Tibial artery (tissue), 4 donors: ENCODE data around the gene NOX3.

ENCODE experiments used
- DNase-seq, 2 donors: peaks; one replicate each; pipeline ENCODE4 v3.0.0-alpha.2; 2019
- H3K27ac ChIP-seq, 2 donors: fragments of 200-600 bp; sonication (generic) in 1 of 2; 1 replicate in 1 of 2; 2 replicates in 1 of 2; pipeline ENCODE4 v1.5.1; 2018 to 2019; ENCODE audit warnings: mild to moderate bottlenecking in 1 of 2
- H3K27me3 ChIP-seq, 2 donors: fragments of 200-600 bp; sonication (generic) in 1 of 2; one replicate each; pipeline versions ENCODE4 v1.5.1 to v1.6.0; 2016 to 2019
- H3K36me3 ChIP-seq, 3 donors: fragments of 200-600 bp; sonication (generic) in 2 of 3; one replicate each; pipeline ENCODE4 v1.5.1; 2016 to 2019; ENCODE audit warnings: mild to moderate bottlenecking in 2 of 3
- H3K4me1 ChIP-seq, 4 donors: fragments of 200-600 bp; sonication (generic) in 2 of 4; 1 replicate in 3 of 4; 2 replicates in 1 of 4; pipeline ENCODE4 v1.5.1; 2016 to 2019
- H3K4me3 ChIP-seq, 2 donors: fragments of 200-600 bp; sonication (generic) in 1 of 2; 1 replicate in 1 of 2; 2 replicates in 1 of 2; pipeline ENCODE4 v1.5.1; 2018 to 2019; ENCODE audit warnings: mild to moderate bottlenecking in 2 of 2
- H3K9me3 ChIP-seq, 3 donors: fragments of 200-600 bp; sonication (generic) in 1 of 3; one replicate each; pipeline ENCODE4 v1.5.1; 2016 to 2019
- intact Hi-C: fragments of 100-400 bp; cut with DNase I; formaldehyde crosslinking; loops from one replicate; pipeline ENCODE4 v1.15.0; 2023; ENCODE audit warnings: low total_unique reads
- TF ChIP-seq, protein P1 (sequence below), 2 experiments: fragments of 200-600 bp in 1 of 2; fragments of 450-650 bp in 1 of 2; IDR thresholded peaks; one replicate each; pipeline ENCODE4 v1.5.1; 2017 to 2019; ENCODE audit warnings: antibody characterized with exemption in 2 of 2, mild to moderate bottlenecking in 1 of 2, moderate library complexity in 1 of 2

The NOX3 gene

DNA sequence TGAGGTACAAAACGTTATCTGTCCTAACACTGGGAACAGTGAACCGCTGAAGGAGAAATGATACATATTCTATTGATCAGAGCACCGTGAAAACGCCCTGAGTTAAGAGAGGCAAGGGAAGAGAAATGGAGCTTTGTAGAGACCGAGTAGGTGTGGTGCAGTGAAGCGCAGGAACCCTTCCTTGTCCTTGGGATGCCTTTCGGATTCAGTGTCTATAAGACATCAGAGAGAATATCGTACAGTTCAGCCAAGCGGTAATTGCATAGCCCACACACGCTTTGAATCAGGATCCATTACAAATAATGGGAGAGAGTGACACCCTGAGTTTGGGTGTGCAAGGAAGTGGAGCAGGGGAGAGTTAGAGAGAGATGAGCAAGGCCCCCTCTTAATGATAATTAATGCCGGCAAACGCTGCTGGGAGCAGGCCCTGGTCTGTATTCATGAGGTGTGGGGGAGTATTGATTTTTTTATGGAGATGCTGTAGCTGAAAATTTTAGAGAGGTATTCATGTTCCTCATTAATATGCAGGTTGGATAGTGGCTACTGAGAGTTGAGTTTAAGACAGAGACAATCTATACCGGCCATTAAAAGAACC lies 20.7 kb downstream of the NOX3 start:
- H3K36me3 ChIP-seq = no peaks in the 10 kb centered on the region
- TF ChIP-seq, protein P1, sequence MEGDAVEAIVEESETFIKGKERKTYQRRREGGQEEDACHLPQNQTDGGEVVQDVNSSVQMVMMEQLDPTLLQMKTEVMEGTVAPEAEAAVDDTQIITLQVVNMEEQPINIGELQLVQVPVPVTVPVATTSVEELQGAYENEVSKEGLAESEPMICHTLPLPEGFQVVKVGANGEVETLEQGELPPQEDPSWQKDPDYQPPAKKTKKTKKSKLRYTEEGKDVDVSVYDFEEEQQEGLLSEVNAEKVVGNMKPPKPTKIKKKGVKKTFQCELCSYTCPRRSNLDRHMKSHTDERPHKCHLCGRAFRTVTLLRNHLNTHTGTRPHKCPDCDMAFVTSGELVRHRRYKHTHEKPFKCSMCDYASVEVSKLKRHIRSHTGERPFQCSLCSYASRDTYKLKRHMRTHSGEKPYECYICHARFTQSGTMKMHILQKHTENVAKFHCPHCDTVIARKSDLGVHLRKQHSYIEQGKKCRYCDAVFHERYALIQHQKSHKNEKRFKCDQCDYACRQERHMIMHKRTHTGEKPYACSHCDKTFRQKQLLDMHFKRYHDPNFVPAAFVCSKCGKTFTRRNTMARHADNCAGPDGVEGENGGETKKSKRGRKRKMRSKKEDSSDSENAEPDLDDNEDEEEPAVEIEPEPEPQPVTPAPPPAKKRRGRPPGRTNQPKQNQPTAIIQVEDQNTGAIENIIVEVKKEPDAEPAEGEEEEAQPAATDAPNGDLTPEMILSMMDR (IDR thresholded peaks at IDR 0.05) = no peak
- no peaks in the 10 kb centered on the region for H3K9me3 ChIP-seq
- H3K4me3 ChIP-seq = no peak overlapping the region
- DNase-seq = no peak
- peaks cover 0 to 7% (median 0%) of the 10 kb centered on the region in 4 donors for H3K4me1 ChIP-seq
- no peaks in the 10 kb centered on the region for H3K27me3 ChIP-seq
- intact Hi-C loops = no loop called here
- H3K27ac ChIP-seq = no peak overlapping the region

DNA sequence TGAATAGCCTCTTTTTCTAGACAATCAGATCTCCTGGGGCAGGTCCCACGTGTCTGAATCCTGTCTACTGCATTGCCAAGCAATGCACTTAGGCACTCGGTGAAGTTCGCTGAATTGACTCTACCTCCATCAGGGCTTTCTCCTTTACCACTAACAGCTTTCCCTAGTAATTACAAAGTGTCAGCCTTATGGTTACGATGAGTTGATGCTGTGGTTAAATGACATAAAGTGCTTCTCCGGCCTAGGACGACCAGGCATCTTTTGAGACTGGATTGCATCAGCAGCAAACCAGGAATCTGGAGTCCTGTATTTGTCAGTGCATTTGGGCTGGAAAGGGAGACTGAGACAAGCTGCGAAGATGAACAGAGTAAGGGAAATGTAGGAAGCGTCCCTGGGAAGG lies 21.5 kb downstream of the NOX3 start:
- H3K9me3 ChIP-seq = no peaks in the 10 kb centered on the region
- no peak for DNase-seq
- H3K36me3 ChIP-seq = no peaks in the 10 kb centered on the region
- no peak overlapping the region for H3K4me3 ChIP-seq
- H3K27ac ChIP-seq = no peak overlapping the region
- peaks cover 0 to 7% (median 0%) of the 10 kb centered on the region in 4 donors for H3K4me1 ChIP-seq
- intact Hi-C loops = no loop called here
- TF ChIP-seq, protein P1 (IDR thresholded peaks at IDR 0.05) = no peak
- no peaks in the 10 kb centered on the region for H3K27me3 ChIP-seq

DNA sequence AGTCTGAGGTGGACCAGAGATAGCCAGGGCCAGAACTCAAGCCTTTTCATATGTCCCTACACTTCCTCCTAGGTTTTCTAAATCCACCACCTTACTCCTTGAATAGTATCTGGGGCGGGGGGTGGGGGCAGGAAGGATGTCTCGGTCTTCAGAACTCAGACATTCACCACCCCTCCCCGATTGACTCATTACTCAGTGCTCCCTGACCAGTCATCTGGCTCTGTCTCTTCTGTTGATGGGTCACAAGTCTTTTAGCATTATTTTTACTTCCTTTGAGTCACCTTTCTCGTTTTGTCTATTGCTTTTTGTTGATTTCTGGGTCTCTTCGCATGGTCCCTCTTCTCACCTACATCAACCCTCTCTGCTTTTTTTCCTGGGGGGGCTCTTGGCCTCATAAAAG lies 23.3 kb downstream of the NOX3 start:
- H3K9me3 ChIP-seq = no peaks in the 10 kb centered on the region
- intact Hi-C loops = no loop called here

DNA sequence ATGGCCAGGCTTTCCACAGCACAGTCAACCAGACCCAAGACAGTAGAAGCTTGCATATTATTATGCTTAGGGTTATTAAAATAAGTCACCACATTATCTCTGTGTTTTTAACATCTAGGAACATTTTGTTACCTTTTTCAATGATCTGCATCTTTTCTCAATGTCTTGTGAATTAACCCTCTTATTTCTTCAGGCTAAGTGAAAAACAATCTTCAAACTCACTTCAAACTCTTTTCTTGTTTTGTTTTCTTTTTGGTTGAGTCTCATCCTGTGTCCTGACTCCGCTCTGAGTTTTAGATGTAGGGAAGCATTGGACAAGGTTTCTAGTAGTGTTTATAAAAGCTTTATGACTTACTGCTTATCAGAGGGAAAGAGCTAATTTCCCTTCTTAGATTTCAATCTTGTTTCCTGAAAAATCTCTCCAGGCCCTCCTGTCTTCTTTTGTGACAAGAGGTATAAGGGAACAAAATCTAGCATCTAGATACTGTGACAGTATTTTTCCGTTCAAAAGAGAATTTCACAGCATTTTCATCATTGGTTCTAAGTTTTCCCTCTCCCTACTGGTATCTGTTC lies 26.2 kb downstream of the NOX3 start:
- Histone ChIP-seq H3K4me1 (peaks cover 0 to 3% (median 0%) of the 10 kb centered on the region in 4 donors), H3K27me3 (no peaks in the 10 kb centered on the region), H3K4me3 (no peak overlapping the region), H3K27ac (no peak overlapping the region), H3K36me3 (no peaks in the 10 kb centered on the region), H3K9me3 (no peaks in the 10 kb centered on the region)
- TF ChIP-seq, protein P1 (IDR thresholded peaks at IDR 0.05) = no peak
- DNase-seq = no peak
- intact Hi-C loops = no loop called here

More for the DNA sequence above, 23.3 kb downstream of the NOX3 start:
- H3K27ac ChIP-seq = no peak overlapping the region
- H3K4me1 ChIP-seq = peaks cover 0 to 4% (median 0%) of the 10 kb centered on the region in 4 donors
- no peaks in the 10 kb centered on the region for H3K27me3 ChIP-seq
- no peaks in the 10 kb centered on the region for H3K36me3 ChIP-seq
- TF ChIP-seq, protein P1 (IDR thresholded peaks at IDR 0.05) = no peak
- H3K4me3 ChIP-seq = no peak overlapping the region
- no peak for DNase-seq

DNA sequence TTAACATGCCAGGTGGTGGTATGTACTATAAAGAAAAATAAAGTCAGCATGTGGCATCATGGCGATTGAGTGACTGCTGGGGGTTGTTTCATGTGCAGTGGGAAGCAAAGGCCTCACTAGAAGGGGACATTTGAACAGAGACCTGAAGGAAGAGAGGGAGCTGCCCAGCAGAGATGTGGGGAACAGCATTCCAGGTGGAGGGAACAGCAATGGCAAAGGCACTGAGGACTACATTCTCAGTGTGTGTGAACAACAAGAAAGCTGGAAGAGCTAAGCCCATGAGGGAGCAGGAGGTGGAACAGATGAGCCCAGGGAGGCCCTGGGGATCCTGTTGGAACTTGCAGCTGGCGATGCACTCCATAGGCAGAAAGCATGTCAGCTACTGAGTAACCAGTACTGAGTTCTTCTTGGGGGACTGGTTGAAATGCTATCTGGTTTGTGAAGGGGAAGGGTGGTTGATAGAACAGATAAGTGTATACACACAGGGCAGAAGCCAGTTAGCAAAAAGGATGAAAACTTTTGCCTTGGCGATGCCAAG lies 29.2 kb downstream of the NOX3 start:
- Histone ChIP-seq H3K27me3 (no peaks in the 10 kb centered on the region), H3K4me3 (no peak overlapping the region), H3K9me3 (no peaks in the 10 kb centered on the region), H3K4me1 (peaks cover 0 to 3% (median 0%) of the 10 kb centered on the region in 4 donors), H3K36me3 (no peaks in the 10 kb centered on the region), H3K27ac (no peak overlapping the region)
- intact Hi-C loops = no loop called here
- no peak for DNase-seq
- TF ChIP-seq, protein P1 (IDR thresholded peaks at IDR 0.05) = no peak
